Fibroblast of skin of abdomen (primary cell): ENCODE measurements around the gene CFAP221.

ENCODE experiments used
- DNase-seq: peaks from one replicate; pipeline ENCODE4 v3.0.0-alpha.2; 2013

Gene CFAP221

DNA sequence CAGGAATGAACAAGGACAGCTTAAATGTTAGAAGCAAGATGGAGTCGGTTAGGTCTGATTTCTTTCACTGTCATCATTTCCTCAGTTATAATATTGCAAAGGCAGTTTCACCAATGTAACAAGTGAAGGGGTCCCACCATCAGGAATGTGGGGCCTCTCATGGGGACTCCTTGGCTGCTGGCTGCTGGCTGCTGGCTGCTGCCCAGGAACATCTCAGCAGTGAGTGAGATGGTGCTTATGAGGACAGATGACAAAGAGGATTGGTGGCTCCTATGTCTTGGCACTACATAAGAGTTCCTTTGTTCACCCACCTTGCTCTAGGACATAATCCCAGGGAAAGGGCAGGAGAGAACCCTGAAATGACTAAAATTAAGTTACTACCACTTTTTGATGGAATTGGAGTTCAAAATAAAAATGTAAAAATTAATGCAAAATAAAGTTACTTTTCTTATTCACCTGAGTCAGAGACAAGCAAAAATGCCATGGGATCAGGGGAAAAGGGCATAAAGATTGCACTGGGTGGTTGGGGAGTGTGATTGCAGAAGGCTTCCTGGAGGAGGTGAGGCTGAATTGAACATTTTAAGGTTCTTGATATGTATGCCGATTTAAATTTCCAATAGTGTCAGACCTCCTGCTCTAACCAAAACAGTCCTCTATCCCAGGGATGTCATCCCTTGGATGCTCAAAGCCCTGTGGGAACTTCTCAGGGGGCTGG lies 158.1 kb downstream of the CFAP221 start:
- DNase-seq, result peak; percentile 15

DNA sequence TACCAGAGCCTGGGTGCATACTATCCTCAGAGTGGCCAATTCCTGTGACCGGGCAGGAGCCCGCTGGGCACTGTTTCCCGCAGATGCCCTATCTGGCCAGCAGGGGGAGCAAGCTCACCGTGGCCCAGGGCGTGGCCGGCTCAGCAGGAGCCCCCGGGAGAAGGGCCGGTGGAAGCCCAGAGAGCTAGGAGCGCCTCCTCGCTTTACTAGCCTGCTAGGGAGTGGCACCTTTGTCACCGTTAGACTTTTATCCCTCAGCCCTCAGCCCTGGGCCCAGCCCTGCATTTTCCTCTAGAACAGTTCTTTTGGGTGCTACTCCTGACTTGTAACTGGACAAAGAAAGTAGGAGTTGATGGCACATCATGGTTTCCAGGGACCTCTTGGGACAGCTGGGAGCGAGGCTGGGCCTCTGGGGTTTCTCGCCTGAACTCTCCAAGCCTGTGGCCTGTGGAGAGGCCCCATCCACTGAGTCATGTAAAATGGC lies 158.7 kb downstream of the CFAP221 start:
- peak; percentile 52 for DNase-seq

- no peak for DNase-seq
Observed at GRCh38 chr2:119703526-119703925, 159.3 kb downstream of the CFAP221 start.

- peak; percentile 68 for DNase-seq
Observed at GRCh38 chr2:119704670-119705120, 160.4 kb downstream of the CFAP221 start.

- no peak for DNase-seq
Observed at GRCh38 chr2:119706221-119706620, 162.0 kb downstream of the CFAP221 start.
